Pancreas (tissue), 10 donors: Measurements from ENCODE around the gene CEACAM18. TPM values are rescaled to one million over a fixed set of nuclear protein-coding genes. Genes with fewer than 3 reads are reported as not detected.

Experiments
- ATAC-seq, 4 donors: fragments of 200-7000 bp; cut with Tn5 transposase; one replicate each; pipeline versions ENCODE4 v1.8.0 to v1.9.1; 2020; ENCODE audit warnings: mild to moderate bottlenecking in 4 of 4, moderate library complexity in 4 of 4
- DNase-seq, 6 donors: peaks; one replicate each; pipeline ENCODE4 v3.0.0-alpha.2; 2020
- FAIRE-seq: peaks from 2 replicates; lab custom pipeline; 2012; peaks lifted over from hg19 to GRCh38; lab: Jason Lieb, UNC
- H3K27ac ChIP-seq, 4 donors: fragments of 200-600 bp; sonication (generic); 1 replicate in 3 of 4; 2 replicates in 1 of 4; pipeline versions ENCODE4 v1.5.0 to v1.8.0; 2020
- H3K27me3 ChIP-seq, 4 donors: fragments of 200-600 bp; one replicate each; pipeline ENCODE4 v1.8.0; 2021
- H3K36me3 ChIP-seq, 3 donors: fragments of 200-600 bp; sonication (generic) in 1 of 3; one replicate each; pipeline versions ENCODE4 v1.5.0 to v1.8.0; 2020 to 2021
- H3K4me1 ChIP-seq, 3 donors: fragments of 200-600 bp; one replicate each; pipeline ENCODE4 v1.8.0; 2021
- H3K4me3 ChIP-seq, 4 donors: fragments of 200-600 bp; sonication (generic) in 2 of 4; one replicate each; pipeline versions ENCODE4 v1.5.0 to v1.8.0; 2020 to 2021
- H3K9me3 ChIP-seq, 4 donors: fragments of 200-600 bp; one replicate each; pipeline ENCODE4 v1.8.0; 2021
- whole genome bisulfite sequencing, 2 donors: extraction: QIAGEN DNeasy Blood & Tissue Kit; methylation state at CpG; one replicate each; pipeline ENCODE4 v1.1.7; 2013; 5-methylcytosine and 5-hydroxymethylcytosine counted together
- intact Hi-C, 3 donors: fragments of 100-400 bp; cut with DNase I; formaldehyde crosslinking; loops; one replicate each; pipeline versions ENCODE4 v1.11.1 to v1.14.2; 2022
- polyA plus RNA-seq, 2 donors: library from polyadenylated mRNA; stranded (reverse); fragments of 200-250 nt; gene quantifications; one replicate each; pipeline ENCODE4 v1.2.3, GENCODE V29; 2013
- total RNA-seq, 6 donors: library from RNA; stranded (reverse); fragmentation: NEBNext Ultra II Directional in 4 of 6; extraction: Animal tissue kit (Norgen Biotek cat#: 25700) in 4 of 6; gene quantifications; one replicate each; pipeline versions ENCODE4 v1.2.1 to v1.2.4, GENCODE V29; 2021 to 2023
- TF ChIP-seq, protein P1 (sequence below), 4 donors: fragments of 200-600 bp; sonication (generic) in 3 of 4; IDR thresholded peaks; one replicate each; pipeline versions ENCODE4 v1.5.0 to v1.8.0; 2021; ENCODE audit warnings: antibody characterized with exemption in 4 of 4
- donor health status: healthy with polysubstance abuse.
- donor health status: DM: no; HTN: no; CAD: no; lungs with moderate emphysema.
- donor health status: DM: no; HTN: no; CAD: no.
- donor health status: control.
- donor health status: control.
- donor health status: Bipolar disorder and iron deficiency.
- donor health status: DM: yes; HTN: yes; CAD: no.
- donor health status: DM: no; HTN: no; CAD: no.
- donor health status: DM: no; HTN: no; CAD: no.
- donor health status: DM: yes; HTN: yes; CAD: no.

The CEACAM18 gene
- total and polyA plus RNA-seq, 8 donors, result not detected

GRCh38 chr19:51525651-51526050 lies 47.3 kb downstream of the CEACAM18 start:
- Histone ChIP-seq H3K27me3 (no peaks in the 10 kb centered on the region), H3K27ac (no peak overlapping the region), H3K4me1 (no peaks in the 10 kb centered on the region), H3K4me3 (no peak overlapping the region), H3K36me3 (no peaks in the 10 kb centered on the region), H3K9me3 (no peaks in the 10 kb centered on the region)
- FAIRE-seq (no peak), ATAC-seq (no peak), DNase-seq (no peak)
- intact Hi-C loops, result no loop called here
- TF ChIP-seq, protein P1, sequence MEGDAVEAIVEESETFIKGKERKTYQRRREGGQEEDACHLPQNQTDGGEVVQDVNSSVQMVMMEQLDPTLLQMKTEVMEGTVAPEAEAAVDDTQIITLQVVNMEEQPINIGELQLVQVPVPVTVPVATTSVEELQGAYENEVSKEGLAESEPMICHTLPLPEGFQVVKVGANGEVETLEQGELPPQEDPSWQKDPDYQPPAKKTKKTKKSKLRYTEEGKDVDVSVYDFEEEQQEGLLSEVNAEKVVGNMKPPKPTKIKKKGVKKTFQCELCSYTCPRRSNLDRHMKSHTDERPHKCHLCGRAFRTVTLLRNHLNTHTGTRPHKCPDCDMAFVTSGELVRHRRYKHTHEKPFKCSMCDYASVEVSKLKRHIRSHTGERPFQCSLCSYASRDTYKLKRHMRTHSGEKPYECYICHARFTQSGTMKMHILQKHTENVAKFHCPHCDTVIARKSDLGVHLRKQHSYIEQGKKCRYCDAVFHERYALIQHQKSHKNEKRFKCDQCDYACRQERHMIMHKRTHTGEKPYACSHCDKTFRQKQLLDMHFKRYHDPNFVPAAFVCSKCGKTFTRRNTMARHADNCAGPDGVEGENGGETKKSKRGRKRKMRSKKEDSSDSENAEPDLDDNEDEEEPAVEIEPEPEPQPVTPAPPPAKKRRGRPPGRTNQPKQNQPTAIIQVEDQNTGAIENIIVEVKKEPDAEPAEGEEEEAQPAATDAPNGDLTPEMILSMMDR (IDR thresholded peaks at IDR 0.05), result no peak
- WGBS, 2 donors, result 39 to 40% methylated on average over 4 of the region's 4 CpGs

GRCh38 chr19:51529301-51529700 lies 51.0 kb downstream of the CEACAM18 start:
- Histone ChIP-seq H3K9me3 (no peaks in the 10 kb centered on the region), H3K4me3 (no peak overlapping the region), H3K4me1 (no peaks in the 10 kb centered on the region), H3K27ac (no peak overlapping the region), H3K27me3 (no peaks in the 10 kb centered on the region), H3K36me3 (no peaks in the 10 kb centered on the region)
- no peak for DNase-seq
- FAIRE-seq, result no peak
- intact Hi-C loops, result no loop called here
- 36 to 38% methylated on average over 2 of the region's 2 CpGs for WGBS, 2 donors
- ATAC-seq, result no peak
- TF ChIP-seq, protein P1 (IDR thresholded peaks at IDR 0.05), result no peak

DNA sequence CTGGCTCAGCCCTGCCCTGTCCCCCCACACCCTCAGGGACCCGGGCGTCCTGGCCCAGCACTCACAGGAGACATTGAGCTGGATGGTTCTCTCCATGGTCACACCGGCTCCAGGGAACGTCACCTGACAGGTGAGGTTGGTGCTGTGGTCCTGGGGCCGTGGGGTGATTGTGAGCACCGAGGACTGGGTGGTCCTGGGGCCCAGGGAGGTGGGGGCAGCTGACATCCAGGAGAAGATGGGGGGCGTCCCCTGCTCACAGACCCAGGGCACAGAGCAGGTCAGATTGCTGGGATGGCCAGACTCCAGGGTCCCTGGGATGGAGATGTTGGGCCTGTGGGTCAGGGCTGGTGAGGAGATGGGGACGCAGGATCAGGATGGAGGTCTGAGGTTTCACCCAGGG lies 52.3 kb downstream of the CEACAM18 start:
- Histone ChIP-seq H3K9me3 (no peaks in the 10 kb centered on the region), H3K4me1 (no peaks in the 10 kb centered on the region), H3K27ac (no peak overlapping the region), H3K4me3 (no peak overlapping the region), H3K27me3 (no peaks in the 10 kb centered on the region), H3K36me3 (no peaks in the 10 kb centered on the region)
- no peak for DNase-seq
- no peak for ATAC-seq
- intact Hi-C loops, result no loop called here
- no peak for FAIRE-seq
- TF ChIP-seq, protein P1 (IDR thresholded peaks at IDR 0.05), result no peak
- WGBS, 2 donors, result 50 to 70% methylated on average over 8 of the region's 8 CpGs

GRCh38 chr19:51531349-51532315 lies 53.3 kb downstream of the CEACAM18 start, which contains the start of gene SIGLEC6:
Gene SIGLEC6, minus strand, starts transcription at chr19:51531670. Its CDS starts 22 bp downstream, at chr19:51531648.
- DNase-seq (peak in 1 of 6 donors; percentile 67), FAIRE-seq (no peak), ATAC-seq (peak in 3 of 4 donors; percentile 30 to 87 (median 74))
- no peaks in the 10 kb centered on the region for H3K9me3 ChIP-seq
- TF ChIP-seq, protein P1 (IDR thresholded peaks at IDR 0.05), result no peak
- WGBS, 2 donors, result 20 to 24% methylated on average over 24 to 25 of the region's 25 CpGs
- H3K4me1 ChIP-seq, result no peaks in the 10 kb centered on the region
- no peak within 1 kb of the TSS for H3K27ac ChIP-seq
- intact Hi-C loops, result no loop called here
- no peak within 1 kb of the TSS for H3K4me3 ChIP-seq
- no peaks in the 10 kb centered on the region for H3K27me3 ChIP-seq
- H3K36me3 ChIP-seq, result no peaks in the 10 kb centered on the region

- Histone ChIP-seq H3K27ac (no peak overlapping the region), H3K9me3 (no peaks in the 10 kb centered on the region), H3K4me1 (no peaks in the 10 kb centered on the region), H3K27me3 (peaks cover 0 to 12% (median 0%) of the 10 kb centered on the region in 4 donors), H3K36me3 (no peaks in the 10 kb centered on the region), H3K4me3 (no peak overlapping the region)
- ATAC-seq (no peak), DNase-seq (no peak), FAIRE-seq (no peak)
- TF ChIP-seq, protein P1 (IDR thresholded peaks at IDR 0.05), result no peak
- intact Hi-C loops, result no loop called here
- WGBS, 2 donors, result 64 to 70% methylated on average over 1 of the region's 1 CpG
Observed at GRCh38 chr19:51535535-51535934, 57.2 kb downstream of the CEACAM18 start.
